Diencephalon (tissue), 1 donor: ENCODE results near the gene SRSF9. TPM values are rescaled to one million over a fixed set of nuclear protein-coding genes. Genes with fewer than 3 reads are reported as not detected.

ENCODE experiments used
- small RNA-seq: library from RNA; depleted of rRNA; stranded (forward); fragments of <200 nt; gene quantifications from one replicate; pipeline ENCODE3, GENCODE V24; 2014
- total RNA-seq: library from RNA; depleted of rRNA; stranded (reverse); fragments of >200 nt; gene quantifications from one replicate; pipeline ENCODE4 v1.2.3, GENCODE V29; 2014

SRSF9 gene
- total RNA-seq = 112 TPM

GRCh38 chr12:120469450-120470149, at the start of gene SRSF9:
Gene SRSF9 (minus strand): TSS chr12:120469748. CDS start chr12:120469609, 139 bp downstream.

GRCh38 chr12:120495731-120496412, 26.3 kb upstream of the SRSF9 start, which contains the start of gene DYNLL1:
Gene DYNLL1 (plus strand): TSS chr12:120496113. CDS start chr12:120496422, 309 bp downstream.

GRCh38 chr12:120445911-120446843, 23.4 kb downstream of the SRSF9 start, which contains the start of the genes GATC and TRIAP1:
Gene GATC (plus strand): TSS chr12:120446444. CDS start chr12:120446481, 37 bp downstream.
Gene TRIAP1 (minus strand): TSS chr12:120446384. CDS start chr12:120446372, 12 bp downstream.

DNA sequence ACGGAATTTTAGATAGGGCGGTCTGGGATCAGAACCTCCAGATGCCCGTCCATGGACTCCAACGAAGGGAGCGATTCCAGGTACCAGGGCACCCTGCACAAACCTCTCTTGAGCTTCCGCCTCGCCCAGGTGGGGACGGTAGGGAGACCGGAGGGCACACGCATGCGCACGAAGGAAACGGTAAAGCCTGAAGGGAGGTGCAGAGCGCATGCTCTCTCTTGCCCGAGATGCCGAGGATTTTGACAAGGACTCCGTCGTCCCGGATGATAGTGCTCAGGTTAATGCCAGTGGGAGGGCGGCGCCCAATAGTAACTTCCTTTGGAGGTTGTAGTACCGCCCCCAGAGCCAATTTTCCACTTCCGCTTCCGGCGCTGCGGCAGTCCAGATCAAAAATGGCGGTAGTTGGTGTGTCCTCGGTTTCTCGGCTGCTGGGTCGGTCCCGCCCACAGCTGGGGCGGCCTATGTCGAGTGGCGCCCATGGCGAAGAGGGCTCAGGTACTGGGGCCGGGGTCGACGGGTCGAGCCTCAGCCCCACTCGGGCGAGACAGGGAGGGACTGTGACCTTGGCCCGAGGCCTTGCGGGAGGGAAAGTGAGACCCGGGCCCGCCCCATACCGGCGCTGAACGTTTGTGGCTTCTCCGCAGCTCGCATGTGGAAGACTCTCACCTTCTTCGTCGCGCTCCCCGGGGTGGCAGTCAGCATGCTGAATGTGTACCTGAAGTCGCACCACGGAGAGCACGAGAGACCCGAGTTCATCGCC, 31.6 kb downstream of the SRSF9 start, which contains the start of gene COX6A1:
Gene COX6A1, plus strand, starts transcription at position 379 of the 760 bp plus-strand sequence. Its CDS starts 14 bp downstream, at position 393.

Small RNA genes within 50 kb of the gene (small RNA-seq; reads per million reads assigned to genes)
- gene RF00019 = not detected

Other genes with a start within 250 kb of the SRSF9 start
- 5.8 TPM for gene PXN, start 204.0 kb downstream of the SRSF9 start, total RNA-seq
- under 0.01 TPM for gene RNU4-2, start 177.8 kb downstream of the SRSF9 start, total RNA-seq
- gene RNU4-1, start 176.5 kb downstream of the SRSF9 start, total RNA-seq = under 0.01 TPM
- gene SIRT4, start 167.4 kb downstream of the SRSF9 start, total RNA-seq = 3.0 TPM
- not detected for gene PLA2G1B, start 142.0 kb downstream of the SRSF9 start, total RNA-seq
- 10.1 TPM for gene MSI1, start 100.6 kb downstream of the SRSF9 start, total RNA-seq
- 573 TPM for gene COX6A1, start 31.6 kb downstream of the SRSF9 start, total RNA-seq
- gene TRIAP1, start 23.4 kb downstream of the SRSF9 start, total RNA-seq = 11.8 TPM
- 35.1 TPM for gene GATC, start 23.3 kb downstream of the SRSF9 start, total RNA-seq
- 303 TPM for gene DYNLL1, start 26.4 kb upstream of the SRSF9 start, total RNA-seq
- 30.9 TPM for gene COQ5, start 59.4 kb upstream of the SRSF9 start, total RNA-seq
- 144 TPM for gene RNF10, start 64.6 kb upstream of the SRSF9 start, total RNA-seq
- gene POP5, start 111.7 kb upstream of the SRSF9 start, total RNA-seq = 23.8 TPM
- 3.2 TPM for gene CABP1, start 170.9 kb upstream of the SRSF9 start, total RNA-seq
- 66.0 TPM for gene MLEC, start 217.4 kb upstream of the SRSF9 start, total RNA-seq
- 28.4 TPM for gene UNC119B, start 240.7 kb upstream of the SRSF9 start, total RNA-seq